Cardiac muscle cell (in vitro differentiated cells and primary cell): ENCODE results near the gene APBA2. TPM values are rescaled to one million over a fixed set of nuclear protein-coding genes. Genes with fewer than 3 reads are reported as not detected.

Source experiments
- DNase-seq, 2 donors: peaks; one replicate each; pipeline versions ENCODE4 v3.0.0 to v3.0.0-alpha.2; 2010 to 2017; ENCODE audit warnings: low read depth in 1 of 2, low spot score in 1 of 2
- H3K27ac ChIP-seq: fragments of 200-600 bp; sonication (generic); 2 replicates; pipeline ENCODE4 v1.5.1; 2016
- H3K27me3 ChIP-seq: fragments of 200-600 bp; sonication (generic); 2 replicates; pipeline ENCODE4 v1.6.0; 2016; ENCODE audit warnings: control low read depth
- H3K36me3 ChIP-seq: fragments of 200-600 bp; sonication (generic); 2 replicates; pipeline ENCODE4 v1.5.1; 2016; ENCODE audit warnings: control low read depth
- H3K4me1 ChIP-seq: fragments of 200-600 bp; sonication (generic); 2 replicates; pipeline ENCODE4 v1.8.1; 2017; ENCODE audit warnings: low read depth, mild to moderate bottlenecking, mixed run types
- H3K4me3 ChIP-seq: fragments of 200-600 bp; sonication (generic); 2 replicates; pipeline ENCODE4 v1.5.1; 2016; ENCODE audit warnings: mild to moderate bottlenecking
- H3K9me3 ChIP-seq: fragments of 200-600 bp; sonication (generic); 2 replicates; pipeline ENCODE4 v1.5.1; 2017; ENCODE audit warnings: low read depth, mild to moderate bottlenecking, control low read depth
- polyA plus RNA-seq: library from polyadenylated mRNA; unstranded; fragments of >200 nt; fragmentation: Nextera tagmentation; extraction: Ambion mirVana; gene quantifications from 2 replicates; pipeline ENCODE4 v1.2.1, GENCODE V29; 2016
- total RNA-seq: library from RNA; depleted of rRNA; stranded (reverse); fragments of >200 nt; gene quantifications from 2 replicates; pipeline ENCODE4 v1.2.3, GENCODE V29; 2016
- TF ChIP-seq, protein P1 (sequence below): IDR thresholded peaks from 2 replicates; pipeline ENCODE4 v1.5.1; 2012; ENCODE audit warnings: low read depth, mild to moderate bottlenecking, low read length

The APBA2 gene
- total and polyA plus RNA-seq, 2 experiments from 2014 or later, result 20.5 to 33.2 TPM

- Histone ChIP-seq H3K4me1 (no peaks in the 10 kb centered on the region), H3K4me3 (no peak overlapping the region), H3K27me3 (no peaks in the 10 kb centered on the region), H3K9me3 (no peaks in the 10 kb centered on the region), H3K27ac (no peak overlapping the region), H3K36me3 (no peaks in the 10 kb centered on the region)
- TF ChIP-seq, protein P1, sequence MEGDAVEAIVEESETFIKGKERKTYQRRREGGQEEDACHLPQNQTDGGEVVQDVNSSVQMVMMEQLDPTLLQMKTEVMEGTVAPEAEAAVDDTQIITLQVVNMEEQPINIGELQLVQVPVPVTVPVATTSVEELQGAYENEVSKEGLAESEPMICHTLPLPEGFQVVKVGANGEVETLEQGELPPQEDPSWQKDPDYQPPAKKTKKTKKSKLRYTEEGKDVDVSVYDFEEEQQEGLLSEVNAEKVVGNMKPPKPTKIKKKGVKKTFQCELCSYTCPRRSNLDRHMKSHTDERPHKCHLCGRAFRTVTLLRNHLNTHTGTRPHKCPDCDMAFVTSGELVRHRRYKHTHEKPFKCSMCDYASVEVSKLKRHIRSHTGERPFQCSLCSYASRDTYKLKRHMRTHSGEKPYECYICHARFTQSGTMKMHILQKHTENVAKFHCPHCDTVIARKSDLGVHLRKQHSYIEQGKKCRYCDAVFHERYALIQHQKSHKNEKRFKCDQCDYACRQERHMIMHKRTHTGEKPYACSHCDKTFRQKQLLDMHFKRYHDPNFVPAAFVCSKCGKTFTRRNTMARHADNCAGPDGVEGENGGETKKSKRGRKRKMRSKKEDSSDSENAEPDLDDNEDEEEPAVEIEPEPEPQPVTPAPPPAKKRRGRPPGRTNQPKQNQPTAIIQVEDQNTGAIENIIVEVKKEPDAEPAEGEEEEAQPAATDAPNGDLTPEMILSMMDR, result peak; percentile 93
- peak; percentile 39 to 42 for DNase-seq
Measured at GRCh38 chr15:29090617-29091466, 205.1 kb downstream of the APBA2 start.

DNA sequence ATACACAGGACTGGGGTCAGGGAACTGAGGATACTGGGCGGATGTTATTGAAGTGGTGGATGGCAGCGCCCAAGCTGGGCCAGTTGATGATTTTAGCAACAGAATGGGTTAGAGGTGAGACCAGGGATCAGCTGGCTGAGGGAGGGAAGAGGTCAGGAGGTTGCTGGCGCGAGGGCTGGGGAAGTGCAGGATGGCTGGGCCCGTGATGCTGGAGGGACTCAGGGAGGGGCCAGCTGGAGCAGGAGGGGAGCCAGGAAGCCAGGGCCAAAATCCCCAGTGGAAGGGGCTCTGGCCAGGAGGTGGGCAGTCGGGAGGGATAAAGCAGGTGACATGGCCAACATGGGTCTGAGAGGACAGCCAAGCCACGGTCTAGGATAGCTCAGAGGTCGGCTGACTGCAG, 205.9 kb downstream of the APBA2 start:
- Histone ChIP-seq H3K36me3 (no peaks in the 10 kb centered on the region), H3K9me3 (no peaks in the 10 kb centered on the region), H3K27me3 (no peaks in the 10 kb centered on the region), H3K27ac (no peak overlapping the region), H3K4me1 (no peaks in the 10 kb centered on the region), H3K4me3 (no peak overlapping the region)
- TF ChIP-seq, protein P1, result no peak
- no peak for DNase-seq

DNA sequence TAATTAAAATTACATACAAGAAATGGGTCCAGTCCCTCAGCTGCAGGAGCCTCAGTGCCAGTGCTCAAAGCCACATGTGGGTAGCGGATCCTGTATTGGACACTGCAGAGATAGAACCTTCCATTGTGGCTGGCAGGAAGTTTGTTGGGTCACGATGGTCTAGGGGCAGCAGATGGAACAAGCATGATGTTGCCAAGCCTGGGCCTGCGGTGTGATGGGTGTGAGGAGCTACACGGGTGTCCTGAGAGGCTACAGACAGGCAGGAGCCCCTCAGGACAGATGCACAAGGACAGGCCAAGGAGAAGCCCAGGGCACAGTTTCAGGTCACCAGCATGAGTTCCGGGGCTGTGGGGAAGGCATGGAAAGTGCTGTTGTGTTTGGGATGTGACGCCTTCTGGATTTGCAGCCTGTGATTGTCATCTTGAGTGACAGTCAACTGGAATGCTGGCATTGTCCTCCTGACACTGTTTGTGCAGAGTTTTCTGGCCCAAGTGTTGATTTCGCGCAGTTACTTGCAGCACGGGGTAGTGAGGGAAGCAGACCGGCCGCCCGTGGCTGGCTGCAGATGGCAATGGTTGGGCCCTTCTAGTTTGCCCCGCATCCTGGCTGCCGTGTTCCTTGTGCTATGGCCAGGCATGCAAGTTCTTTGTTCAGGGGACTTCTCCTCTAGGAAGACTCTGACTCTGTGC, 206.7 kb downstream of the APBA2 start:
- DNase-seq, result no peak
- H3K4me1 ChIP-seq, result no peaks in the 10 kb centered on the region
- TF ChIP-seq, protein P1, result no peak
- H3K27ac ChIP-seq, result no peak overlapping the region
- H3K27me3 ChIP-seq, result no peaks in the 10 kb centered on the region
- H3K36me3 ChIP-seq, result no peaks in the 10 kb centered on the region
- H3K9me3 ChIP-seq, result no peaks in the 10 kb centered on the region
- no peak overlapping the region for H3K4me3 ChIP-seq

DNA sequence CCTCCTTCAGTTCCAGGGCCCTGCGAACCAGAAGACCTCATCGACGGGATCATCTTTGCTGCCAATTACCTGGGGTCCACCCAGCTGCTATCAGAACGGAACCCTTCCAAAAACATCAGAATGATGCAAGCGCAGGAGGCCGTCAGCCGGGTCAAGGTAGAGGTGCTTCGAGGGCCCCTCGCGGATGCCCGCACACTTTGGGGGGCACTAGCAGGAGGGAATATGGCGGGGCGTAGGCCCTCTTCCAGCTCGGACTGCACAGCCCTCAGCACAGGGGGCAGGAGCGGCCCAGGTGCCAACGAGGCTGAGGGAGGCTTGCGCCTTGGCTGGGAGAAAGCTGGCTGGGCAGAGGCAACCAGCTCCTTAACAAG, 207.3 kb downstream of the APBA2 start:
- Histone ChIP-seq H3K27me3 (no peaks in the 10 kb centered on the region), H3K9me3 (no peaks in the 10 kb centered on the region), H3K4me3 (no peak overlapping the region), H3K4me1 (no peaks in the 10 kb centered on the region), H3K27ac (no peak overlapping the region), H3K36me3 (no peaks in the 10 kb centered on the region)
- no peak for DNase-seq
- TF ChIP-seq, protein P1, result no peak

GRCh38 chr15:29093696-29094343, 208.0 kb downstream of the APBA2 start:
- Histone ChIP-seq H3K27me3 (no peaks in the 10 kb centered on the region), H3K27ac (no peak overlapping the region), H3K36me3 (no peaks in the 10 kb centered on the region), H3K4me1 (no peaks in the 10 kb centered on the region), H3K9me3 (no peaks in the 10 kb centered on the region), H3K4me3 (no peak overlapping the region)
- DNase-seq, result no peak
- TF ChIP-seq, protein P1, result no peak
